ENCODE data around the gene MYH9. TPM values are rescaled to one million over a fixed set of nuclear protein-coding genes. Genes with fewer than 3 reads are reported as not detected.

MYH9 gene
- total RNA-seq (100 to 1,000 TPM in 3 of 4 donors, 10 to 100 TPM in 1; 92.0 to 214 (median 179) TPM), polyA plus RNA-seq (10 to 100 TPM; 35.6 to 89.3 (median 56.3) TPM)
- long read RNA-seq, donor 1, full-length matches to known transcripts = 22 of 152 reads
- long read RNA-seq, donor 1, partial matches to known transcripts = 112 of 152 reads
- long read RNA-seq, donor 1, other reads (novel, unspliced or antisense) = 18 of 152 reads
- long read RNA-seq, donor 2, full-length matches to known transcripts = 10 of 109 reads
- long read RNA-seq, donor 2, partial matches to known transcripts = 86 of 109 reads
- long read RNA-seq, donor 2, other reads (novel, unspliced or antisense) = 13 of 109 reads

- H3K9me3 ChIP-seq = no peaks in the 10 kb centered on the region
- ATAC-seq (peak; percentile 90 to 93 (median 92)), DNase-seq (peak; percentile 100)
- H3K4me3 ChIP-seq = peak within 1 kb of the TSS; percentile 87
- H3K27me3 ChIP-seq (ENCODE audit: insufficient read depth in 3 of 3, low read length in 2 of 3) = no peaks in the 10 kb centered on the region
- 3 to 5% (median 3%) methylated on average over 33 to 52 of the region's 52 CpGs for WGBS, 3 donors
- H3K27ac ChIP-seq = peak within 1 kb of the TSS; percentile 95
- intact Hi-C loops (cut with DNase I) = loop anchor here (2.0 to 5.0 kb wide), 4 partner anchors 56 to 77 kb away; no protein-coding TSS in a partner anchor
- H3K4me1 ChIP-seq = peaks cover 27% of the 10 kb centered on the region
- TF ChIP-seq, protein P1, sequence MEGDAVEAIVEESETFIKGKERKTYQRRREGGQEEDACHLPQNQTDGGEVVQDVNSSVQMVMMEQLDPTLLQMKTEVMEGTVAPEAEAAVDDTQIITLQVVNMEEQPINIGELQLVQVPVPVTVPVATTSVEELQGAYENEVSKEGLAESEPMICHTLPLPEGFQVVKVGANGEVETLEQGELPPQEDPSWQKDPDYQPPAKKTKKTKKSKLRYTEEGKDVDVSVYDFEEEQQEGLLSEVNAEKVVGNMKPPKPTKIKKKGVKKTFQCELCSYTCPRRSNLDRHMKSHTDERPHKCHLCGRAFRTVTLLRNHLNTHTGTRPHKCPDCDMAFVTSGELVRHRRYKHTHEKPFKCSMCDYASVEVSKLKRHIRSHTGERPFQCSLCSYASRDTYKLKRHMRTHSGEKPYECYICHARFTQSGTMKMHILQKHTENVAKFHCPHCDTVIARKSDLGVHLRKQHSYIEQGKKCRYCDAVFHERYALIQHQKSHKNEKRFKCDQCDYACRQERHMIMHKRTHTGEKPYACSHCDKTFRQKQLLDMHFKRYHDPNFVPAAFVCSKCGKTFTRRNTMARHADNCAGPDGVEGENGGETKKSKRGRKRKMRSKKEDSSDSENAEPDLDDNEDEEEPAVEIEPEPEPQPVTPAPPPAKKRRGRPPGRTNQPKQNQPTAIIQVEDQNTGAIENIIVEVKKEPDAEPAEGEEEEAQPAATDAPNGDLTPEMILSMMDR (IDR thresholded peaks at IDR 0.05) = no peak
- H3K36me3 ChIP-seq (ENCODE audit: insufficient read depth in 1 of 2, low read depth in 1 of 2) = peaks cover 0 to 5% of the 10 kb centered on the region in 2 donors
Observed at GRCh38 chr22:36387959-36388726, at the start of gene MYH9. Gene MYH9 (minus strand): TSS chr22:36387967. CDS start chr22:36349236, 38,731 bp downstream.

DNA sequence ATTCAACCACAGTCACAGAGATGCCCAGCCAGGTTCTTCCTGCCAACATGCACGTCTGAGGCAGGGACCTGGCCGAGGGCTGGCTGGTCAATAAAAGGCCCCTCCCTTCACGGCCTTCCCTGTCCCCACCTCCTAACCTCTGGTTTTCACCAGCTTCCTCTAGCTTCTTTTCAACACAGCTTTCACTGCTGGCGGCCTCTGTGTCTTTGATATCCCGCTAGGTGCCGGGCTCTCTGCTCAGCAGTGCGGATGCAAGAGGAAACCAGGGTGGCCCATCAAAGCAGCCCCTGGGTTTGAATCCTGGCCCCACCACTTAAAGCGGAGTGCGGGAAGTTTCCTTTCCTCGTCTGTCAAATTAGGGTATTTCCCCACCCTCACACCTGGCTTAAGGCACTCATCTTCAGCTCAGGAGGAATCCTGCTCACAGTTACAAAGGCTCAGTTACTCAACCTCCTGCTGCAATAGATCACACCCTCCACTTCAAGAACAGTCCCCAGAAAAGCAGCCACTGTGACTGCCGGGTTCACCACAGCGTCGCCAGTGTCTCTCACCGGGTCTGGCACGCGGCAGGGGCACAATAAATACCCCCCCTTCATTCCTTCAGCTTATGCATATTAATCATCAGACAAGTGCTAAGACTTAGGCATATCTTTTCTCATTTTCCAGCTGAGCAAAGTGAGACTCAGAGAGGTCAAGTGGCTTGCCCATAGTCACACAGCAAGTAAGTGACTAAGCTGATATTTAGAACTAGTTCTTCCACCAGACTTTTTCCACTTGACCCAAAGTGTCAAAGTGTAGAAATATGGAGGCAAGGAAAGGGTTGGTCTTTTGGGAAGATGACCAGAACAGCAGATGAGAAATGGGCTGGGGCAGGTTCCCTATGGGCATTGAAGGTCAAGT lies 48.0 kb upstream of the MYH9 start:
- Histone ChIP-seq H3K9me3 (no peaks in the 10 kb centered on the region), H3K27ac (no peak overlapping the region), H3K4me3 (no peak overlapping the region), H3K27me3 (ENCODE audit: insufficient read depth in 3 of 3, low read length in 2 of 3) (no peaks in the 10 kb centered on the region), H3K4me1 (peaks cover 9% of the 10 kb centered on the region), H3K36me3 (ENCODE audit: insufficient read depth in 1 of 2, low read depth in 1 of 2) (no peaks in the 10 kb centered on the region)
- TF ChIP-seq, protein P1 (IDR thresholded peaks at IDR 0.05) = no peak
- DNase-seq (no peak), ATAC-seq (no peak)
- WGBS, 3 donors = 75 to 78% (median 77%) methylated on average over 16 of the region's 16 CpGs
- intact Hi-C loops (cut with DNase I) = no loop called here

DNA sequence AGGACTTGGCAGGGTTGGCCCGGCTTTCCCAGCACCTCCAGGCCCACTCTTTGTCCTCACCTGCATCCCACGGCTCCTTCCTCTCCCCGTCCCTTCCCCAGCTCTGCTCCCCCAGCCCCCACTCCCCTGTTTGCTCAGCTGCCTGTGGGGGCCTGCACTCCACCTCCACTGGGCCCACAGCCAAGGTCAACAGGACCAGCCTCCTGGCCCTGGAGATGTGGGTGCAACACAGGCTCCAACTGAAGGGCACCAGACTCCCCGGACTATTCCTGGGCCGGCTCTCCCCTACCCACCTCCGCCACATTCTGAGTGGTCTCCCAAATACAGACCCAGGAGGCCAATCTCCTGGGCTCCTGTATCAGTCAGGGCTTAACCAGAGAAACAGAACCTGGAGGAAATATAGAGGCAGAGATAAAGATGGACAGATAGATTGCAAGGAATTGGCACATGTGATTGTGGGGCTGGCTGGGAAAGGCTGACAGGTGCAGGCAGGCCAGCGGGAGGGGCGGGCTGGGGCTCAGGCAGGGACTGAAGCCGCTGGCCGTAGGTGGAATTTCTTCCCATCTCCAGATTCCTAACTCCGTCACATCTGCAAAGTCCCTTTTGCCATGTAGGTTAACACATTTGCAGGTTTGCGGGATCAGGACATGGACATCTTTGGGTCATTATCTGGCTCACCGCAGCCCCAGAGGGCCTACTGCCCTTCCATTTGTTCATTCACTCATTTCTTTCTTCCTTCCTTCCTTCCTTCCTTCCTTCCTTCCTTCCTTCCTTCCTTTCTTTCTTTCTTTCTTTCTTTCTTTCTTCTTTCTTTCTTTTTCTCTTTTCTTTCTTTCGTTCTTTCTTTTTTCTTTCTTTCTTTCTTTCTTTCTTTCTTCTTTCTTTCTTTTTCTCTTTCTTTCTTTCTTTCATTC lies 45.8 kb upstream of the MYH9 start:
- 42 to 51% (median 48%) methylated on average over 13 to 14 of the region's 14 CpGs for WGBS, 3 donors
- peak; percentile 34 to 81 (median 50) for ATAC-seq
- H3K9me3 ChIP-seq = no peaks in the 10 kb centered on the region
- no peak overlapping the region for H3K27ac ChIP-seq
- H3K4me1 ChIP-seq = peaks cover 9% of the 10 kb centered on the region
- no peak overlapping the region for H3K4me3 ChIP-seq
- no peaks in the 10 kb centered on the region for H3K36me3 ChIP-seq (ENCODE audit: insufficient read depth in 1 of 2, low read depth in 1 of 2)
- no peak for DNase-seq
- H3K27me3 ChIP-seq (ENCODE audit: insufficient read depth in 3 of 3, low read length in 2 of 3) = no peaks in the 10 kb centered on the region
- TF ChIP-seq, protein P1 (IDR thresholded peaks at IDR 0.05) = no peak
- intact Hi-C loops (cut with DNase I) = no loop called here

All from psoas muscle (tissue), 8 donors.